Stomach (tissue), 9 donors: ENCODE measurements around the gene UBE2L5. TPM values are rescaled to one million over a fixed set of nuclear protein-coding genes. Genes with fewer than 3 reads are reported as not detected.
"Not testable (repeated sequence)": the region's sequence is repeated elsewhere in the genome, so short reads cannot be mapped to it uniquely, and the experiment has no call there.

Experiments used
- DNase-seq, 2 donors: peaks; one replicate each; pipeline versions ENCODE4 v3.0.0 to v3.0.0-alpha.2; 2013 to 2019
- H3K27ac ChIP-seq, 5 donors: fragments of 200-600 bp in 4 of 5; sonication (generic) in 4 of 5; one replicate each; pipeline ENCODE4 v1.5.1; 2013 to 2019; ENCODE audit warnings: mild to moderate bottlenecking in 1 of 5, moderate library complexity in 1 of 5
- H3K27me3 ChIP-seq, 3 donors: fragments of 200-600 bp; sonication (generic); one replicate each; pipeline ENCODE4 v1.5.1; 2017 to 2019; ENCODE audit warnings: mixed run types in 1 of 3
- H3K36me3 ChIP-seq, 4 donors: fragments of 200-600 bp; sonication (generic); 1 replicate in 3 of 4; 2 replicates in 1 of 4; pipeline ENCODE4 v1.5.1; 2016 to 2019
- H3K4me1 ChIP-seq, 4 donors: fragments of 200-600 bp; sonication (generic); one replicate each; pipeline ENCODE4 v1.5.1; 2016 to 2019
- H3K4me3 ChIP-seq, 4 donors: fragments of 200-600 bp; sonication (generic) in 3 of 4; one replicate each; pipeline ENCODE4 v1.5.1; 2016 to 2019; ENCODE audit warnings: mild to moderate bottlenecking in 1 of 4
- H3K9me3 ChIP-seq, 4 donors: fragments of 200-600 bp; sonication (generic); one replicate each; pipeline ENCODE4 v1.5.1; 2016 to 2019
- EP300 ChIP-seq: sonication (generic); formaldehyde crosslinking; IDR thresholded peaks from one replicate; pipeline ENCODE4 v1.6.1; 2017; ENCODE audit warnings: antibody characterized with exemption
- POLR2A ChIP-seq, 4 donors: fragments of 450-650 bp; IDR thresholded peaks; one replicate each; pipeline ENCODE4 v1.6.1; 2016; ENCODE audit warnings: antibody characterized with exemption in 4 of 4, control low read depth in 2 of 4, mild to moderate bottlenecking in 1 of 4, moderate library complexity in 1 of 4
- POLR2AphosphoS5 ChIP-seq, 3 donors: sonication (generic); formaldehyde crosslinking; IDR thresholded peaks; one replicate each; pipeline ENCODE4 v1.6.1; 2016; ENCODE audit warnings: antibody characterized with exemption in 3 of 3
- WGBS, 5 donors: extraction: QIAGEN DNeasy Blood & Tissue Kit in 3 of 5; methylation state at CpG; one replicate each; pipeline versions ENCODE4 v1.1.5 to v1.1.7; 2013 to 2018; 5-methylcytosine and 5-hydroxymethylcytosine counted together
- intact Hi-C: fragments of 100-400 bp; cut with DNase I; formaldehyde crosslinking; loops from one replicate; pipeline ENCODE4 v1.15.1; 2023; ENCODE audit warnings: low total_unique reads
- polyA plus RNA-seq, 3 donors: library from polyadenylated mRNA; stranded (reverse); fragments of 200-250 nt; gene quantifications; one replicate each; pipeline ENCODE4 v1.2.3, GENCODE V29; 2013
- total RNA-seq, 5 donors: library from RNA; depleted of rRNA; stranded (reverse); fragments of >200 nt; gene quantifications; one replicate each; pipeline versions ENCODE4 v1.1.0 to v1.2.3, GENCODE V29; 2014 to 2016
- TF ChIP-seq, protein P1 (sequence below), 7 experiments: fragments of 450-650 bp in 4 of 7; fragments of 200-600 bp in 3 of 7; sonication (generic) in 3 of 7; IDR thresholded peaks; one replicate each; pipeline ENCODE4 v1.5.1; 2016 to 2019; ENCODE audit warnings: antibody characterized with exemption in 7 of 7, control low read depth in 2 of 7, mild to moderate bottlenecking in 1 of 7
- donor health status: healthy with polysubstance abuse.
- donor health status: Bipolar disorder and iron deficiency.
- donor health status: healthy.

Gene UBE2L5
- total and polyA plus RNA-seq, 8 donors, result not detected

DNA sequence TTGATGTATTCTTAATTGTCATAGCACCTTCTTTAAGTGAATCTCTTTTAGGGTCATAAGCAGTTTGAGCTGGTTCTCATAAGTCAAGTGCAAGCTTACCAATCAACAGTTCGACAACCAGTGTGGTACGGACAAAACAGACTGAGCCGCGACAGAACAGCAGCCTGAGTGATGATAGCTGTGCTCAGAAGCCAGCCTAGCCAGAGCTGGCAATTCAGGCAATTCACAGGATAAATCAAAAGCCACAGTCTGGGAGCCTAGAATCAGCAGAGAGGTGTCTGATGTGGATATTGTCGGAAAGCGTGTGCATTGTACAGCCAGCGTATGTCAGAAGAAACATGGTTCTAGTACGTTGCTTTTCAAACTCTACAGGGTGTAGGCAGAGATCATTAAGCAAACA is 14.9 kb downstream of the UBE2L5 start:
- no peaks in the 10 kb centered on the region for H3K36me3 ChIP-seq
- no peaks in the 10 kb centered on the region for H3K9me3 ChIP-seq
- no peak for TF ChIP-seq POLR2AphosphoS5 (IDR thresholded peaks at IDR 0.05)
- no peak for TF ChIP-seq POLR2A (IDR thresholded peaks at IDR 0.05)
- TF ChIP-seq, protein P1, sequence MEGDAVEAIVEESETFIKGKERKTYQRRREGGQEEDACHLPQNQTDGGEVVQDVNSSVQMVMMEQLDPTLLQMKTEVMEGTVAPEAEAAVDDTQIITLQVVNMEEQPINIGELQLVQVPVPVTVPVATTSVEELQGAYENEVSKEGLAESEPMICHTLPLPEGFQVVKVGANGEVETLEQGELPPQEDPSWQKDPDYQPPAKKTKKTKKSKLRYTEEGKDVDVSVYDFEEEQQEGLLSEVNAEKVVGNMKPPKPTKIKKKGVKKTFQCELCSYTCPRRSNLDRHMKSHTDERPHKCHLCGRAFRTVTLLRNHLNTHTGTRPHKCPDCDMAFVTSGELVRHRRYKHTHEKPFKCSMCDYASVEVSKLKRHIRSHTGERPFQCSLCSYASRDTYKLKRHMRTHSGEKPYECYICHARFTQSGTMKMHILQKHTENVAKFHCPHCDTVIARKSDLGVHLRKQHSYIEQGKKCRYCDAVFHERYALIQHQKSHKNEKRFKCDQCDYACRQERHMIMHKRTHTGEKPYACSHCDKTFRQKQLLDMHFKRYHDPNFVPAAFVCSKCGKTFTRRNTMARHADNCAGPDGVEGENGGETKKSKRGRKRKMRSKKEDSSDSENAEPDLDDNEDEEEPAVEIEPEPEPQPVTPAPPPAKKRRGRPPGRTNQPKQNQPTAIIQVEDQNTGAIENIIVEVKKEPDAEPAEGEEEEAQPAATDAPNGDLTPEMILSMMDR (IDR thresholded peaks at IDR 0.05), result no peak
- no peak for TF ChIP-seq EP300
- WGBS, 5 donors, result 73 to 90% (median 83%) methylated on average over 8 of the region's 8 CpGs
- H3K27ac ChIP-seq, result no peak overlapping the region
- H3K4me1 ChIP-seq, result no peaks in the 10 kb centered on the region
- DNase-seq, result no peak
- intact Hi-C loops, result no loop called here
- H3K27me3 ChIP-seq, result no peaks in the 10 kb centered on the region
- no peak overlapping the region for H3K4me3 ChIP-seq

DNA sequence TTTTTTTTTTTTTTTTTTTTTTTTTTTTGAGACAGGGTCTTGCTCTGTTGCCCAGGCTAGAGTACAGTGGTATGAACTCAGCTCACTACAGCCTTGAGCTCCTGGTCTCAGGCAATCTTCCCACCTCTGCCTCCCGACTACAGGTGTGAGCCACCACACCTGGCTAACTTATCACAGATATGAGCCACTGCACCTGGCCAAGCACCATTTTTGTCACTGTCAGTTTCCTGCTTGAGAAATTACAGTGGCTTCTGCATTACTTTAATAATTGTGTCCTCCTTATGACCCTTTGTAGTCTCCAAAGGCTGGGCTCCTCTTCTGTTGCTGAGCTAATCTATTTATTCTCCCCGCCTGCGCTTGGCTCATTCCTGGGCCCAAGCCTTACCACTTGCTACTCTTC is 16.0 kb downstream of the UBE2L5 start:
- Histone ChIP-seq H3K27me3 (no peaks in the 10 kb centered on the region), H3K9me3 (no peaks in the 10 kb centered on the region), H3K27ac (no peak overlapping the region), H3K36me3 (no peaks in the 10 kb centered on the region), H3K4me3 (no peak overlapping the region), H3K4me1 (no peaks in the 10 kb centered on the region)
- DNase-seq, result no peak
- no peak for TF ChIP-seq EP300
- TF ChIP-seq, protein P1 (IDR thresholded peaks at IDR 0.05), result no peak
- no peak for TF ChIP-seq POLR2A (IDR thresholded peaks at IDR 0.05)
- no peak for TF ChIP-seq POLR2AphosphoS5 (IDR thresholded peaks at IDR 0.05)
- 87 to 100% (median 93%) methylated on average over 3 of the region's 3 CpGs for WGBS, 5 donors
- intact Hi-C loops, result no loop called here

DNA sequence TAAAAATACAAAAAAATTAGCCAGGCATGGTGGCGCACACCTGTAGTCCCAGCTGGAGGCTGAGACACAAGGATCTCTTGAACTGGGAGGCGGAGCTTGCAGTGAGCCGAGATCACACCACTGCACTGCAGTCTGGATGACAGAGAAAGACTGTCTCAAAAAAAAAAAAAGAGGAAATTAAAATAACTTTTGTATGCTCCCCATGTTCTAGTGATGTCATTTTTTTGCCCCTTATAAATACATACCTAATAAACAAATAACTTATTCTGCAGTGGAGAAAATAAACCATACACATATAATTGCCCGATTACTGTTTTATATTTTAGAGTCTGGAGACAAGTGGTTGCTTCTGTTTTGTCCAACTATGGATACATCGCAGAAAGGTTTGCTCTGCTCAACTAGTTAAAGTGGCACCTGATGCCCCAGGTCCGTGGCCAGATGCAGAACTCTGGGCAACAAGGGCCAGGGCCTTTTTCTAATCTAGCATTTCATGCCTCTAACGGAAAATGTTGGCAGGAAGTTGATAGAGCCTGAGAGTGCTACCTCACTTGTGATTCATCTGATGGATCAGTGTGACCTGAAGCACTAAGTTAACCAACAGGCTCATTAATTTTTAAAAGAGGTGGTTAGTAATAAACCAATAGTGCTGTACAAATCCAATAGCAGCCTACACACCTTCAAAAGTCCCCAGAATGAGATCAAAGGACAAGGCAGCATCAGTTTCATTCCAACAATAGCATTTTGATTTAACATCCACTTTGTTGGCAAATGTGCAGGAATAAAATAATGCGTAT is 18.8 kb downstream of the UBE2L5 start:
- H3K9me3 ChIP-seq, result no peaks in the 10 kb centered on the region
- no peak for DNase-seq
- H3K27ac ChIP-seq, result no peak overlapping the region
- H3K4me3 ChIP-seq, result no peak overlapping the region
- no peaks in the 10 kb centered on the region for H3K27me3 ChIP-seq
- intact Hi-C loops, result no loop called here
- H3K4me1 ChIP-seq, result peaks cover 5 to 13% (median 11%) of the 10 kb centered on the region in 4 donors
- H3K36me3 ChIP-seq, result no peaks in the 10 kb centered on the region
- WGBS, 5 donors, result 55 to 77% (median 67%) methylated on average over 8 of the region's 8 CpGs
- TF ChIP-seq POLR2AphosphoS5 (IDR thresholded peaks at IDR 0.05), result no peak
- TF ChIP-seq, protein P1 (IDR thresholded peaks at IDR 0.05), result no peak
- TF ChIP-seq EP300, result no peak
- TF ChIP-seq POLR2A (IDR thresholded peaks at IDR 0.05), result no peak

DNA sequence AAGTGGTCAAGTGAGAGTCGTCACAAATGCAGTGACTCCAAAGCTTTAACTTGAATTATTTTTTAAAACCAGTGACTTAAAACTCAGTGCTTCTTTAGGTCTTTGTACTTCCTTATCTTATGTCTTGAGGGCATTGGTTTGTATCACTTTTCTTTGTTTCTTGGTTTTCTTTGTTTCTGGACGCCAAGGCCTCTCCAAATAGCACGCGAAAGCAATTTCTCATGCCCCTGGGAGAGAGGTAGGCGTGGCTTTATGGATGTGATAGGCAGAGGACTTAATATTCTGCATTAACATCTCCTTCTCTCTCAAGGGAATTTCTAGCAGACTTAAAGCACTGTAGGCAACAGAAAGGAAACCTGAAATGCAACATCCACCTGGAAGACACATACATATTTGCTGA is 20.6 kb downstream of the UBE2L5 start:
- WGBS, 5 donors, result 49 to 73% (median 59%) methylated on average over 5 of the region's 5 CpGs
- Histone ChIP-seq H3K36me3 (no peaks in the 10 kb centered on the region), H3K27ac (no peak overlapping the region), H3K4me1 (peaks cover 5 to 18% (median 16%) of the 10 kb centered on the region in 4 donors), H3K27me3 (no peaks in the 10 kb centered on the region), H3K9me3 (no peaks in the 10 kb centered on the region), H3K4me3 (no peak overlapping the region)
- TF ChIP-seq EP300 (no peak), POLR2A (IDR thresholded peaks at IDR 0.05) (no peak), POLR2AphosphoS5 (IDR thresholded peaks at IDR 0.05) (no peak)
- TF ChIP-seq, protein P1 (IDR thresholded peaks at IDR 0.05), result no peak
- intact Hi-C loops, result no loop called here
- DNase-seq, result no peak

DNA sequence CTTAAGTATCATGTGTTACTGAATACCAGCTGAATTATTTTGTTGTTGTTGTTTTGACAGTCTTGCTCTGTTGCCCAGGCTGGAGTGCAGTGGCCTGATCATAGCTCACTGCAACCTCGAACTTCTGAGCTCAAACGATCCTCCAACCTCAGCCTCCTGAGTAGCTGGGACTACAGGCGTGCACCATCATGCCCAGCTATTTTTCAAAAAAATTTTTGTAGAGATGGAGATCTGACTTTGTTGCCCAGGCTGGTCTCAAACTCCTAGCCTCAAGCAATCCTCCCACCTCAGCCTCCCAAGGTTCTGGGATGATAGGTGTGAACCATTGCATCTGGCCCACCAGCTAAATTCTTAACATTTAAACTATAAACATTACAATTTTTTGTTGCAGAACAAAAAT is 21.2 kb downstream of the UBE2L5 start:
- H3K27ac ChIP-seq, intact Hi-C loops, H3K4me3 ChIP-seq, H3K36me3 ChIP-seq, H3K9me3 ChIP-seq, H3K27me3 ChIP-seq, DNase-seq: not testable (repeated sequence)
- 81 to 97% (median 91%) methylated on average over 3 of the region's 3 CpGs for WGBS, 5 donors
- peaks cover 5 to 18% (median 16%) of the 10 kb centered on the region in 4 donors for H3K4me1 ChIP-seq
